Endothelial cell of umbilical vein (primary cell): ENCODE measurements around the gene SWT1. TPM values are rescaled to one million over a fixed set of nuclear protein-coding genes. Genes with fewer than 3 reads are reported as not detected.

Experiments used
- BruUV-seq: library from RNA; stranded (reverse); fragments of 400-500 nt; replicated peaks from 2 replicates; lab custom pipeline; 2021; lab: Mats Ljungman, UMichigan
- CTCF ChIA-PET: fragments of 300-600, 350-600 bp; sonication (Branson Sonifier 250); formaldehyde crosslinking; loops from one replicate; lab custom pipeline; 2021; ENCODE audit warnings: antibody characterized with exemption, inconsistent platforms; lab: Charles Lee
- POLR2A ChIA-PET: fragments of 300-600, 350-600 bp; sonication (Branson Sonifier 250); formaldehyde crosslinking; loops from one replicate; lab custom pipeline; 2021; ENCODE audit warnings: antibody characterized with exemption, inconsistent platforms; lab: Charles Lee
- DNase-seq: peaks from one replicate; pipeline ENCODE4 v3.0.0-alpha.2; 2011; ENCODE audit warnings: low read depth, low spot score
- FAIRE-seq: peaks from 2 replicates; lab custom pipeline; 2011; peaks lifted over from hg19 to GRCh38; lab: Jason Lieb, UNC
- H2AFZ ChIP-seq: 2 replicates; pipeline ENCODE4 v1.6.0; 2012; ENCODE audit warnings: low read depth, low read length, control low read depth, inconsistent platforms
- H3K27ac ChIP-seq: 2 replicates; pipeline ENCODE4 v1.5.1; 2011; ENCODE audit warnings: low read depth, mild to moderate bottlenecking, control low read depth, low read length, moderate library complexity; ENCODE audit not compliant: insufficient read depth
- H3K27me3 ChIP-seq, 2 experiments: 2 replicates each; pipeline versions ENCODE4 v1.6.0 to v1.6.1; 2011; ENCODE audit warnings: low read length in 2 of 2, mixed read lengths in 1 of 2; ENCODE audit not compliant: control insufficient read depth in 2 of 2, insufficient read depth in 2 of 2
- H3K36me3 ChIP-seq, 2 experiments: 2 replicates in 1 of 2; 3 replicates in 1 of 2; pipeline ENCODE4 v1.5.1; 2011; ENCODE audit warnings: low read length in 2 of 2, mild to moderate bottlenecking in 1 of 2, moderate library complexity in 1 of 2; ENCODE audit not compliant: control insufficient read depth in 2 of 2, insufficient read depth in 2 of 2; ENCODE audit errors: extremely low read depth in 1 of 2
- H3K4me1 ChIP-seq: 3 replicates; pipeline ENCODE4 v1.5.1; 2011; ENCODE audit warnings: mild to moderate bottlenecking, low read length; ENCODE audit not compliant: control insufficient read depth, insufficient read depth; ENCODE audit errors: extremely low read depth
- H3K4me2 ChIP-seq: 2 replicates; pipeline ENCODE4 v1.6.1; 2011; ENCODE audit warnings: low read length, control low read depth, mixed read lengths; ENCODE audit not compliant: insufficient read depth
- H3K4me3 ChIP-seq, 3 experiments: fragments of 200-600 bp in 1 of 3; sonication (generic), shearing (Covaris generic) in 1 of 3; replicated peaks in 1 of 3; 2 replicates each; pipeline ENCODE4 v1.5.1; 2011 to 2016; ENCODE audit warnings: control low read depth in 3 of 3, low read length in 3 of 3, mild to moderate bottlenecking in 2 of 3, inconsistent platforms in 1 of 3, low read depth in 1 of 3, moderate library complexity in 1 of 3; ENCODE audit not compliant: insufficient read depth in 1 of 3
- H3K79me2 ChIP-seq: 2 replicates; pipeline ENCODE4 v1.6.0; 2012; ENCODE audit warnings: low read length, inconsistent platforms; ENCODE audit not compliant: control insufficient read depth, insufficient read depth
- H3K9ac ChIP-seq: replicated peaks from 2 replicates; pipeline ENCODE3; 2011; ENCODE audit warnings: low read length, control low read depth; ENCODE audit not compliant: insufficient read depth; ENCODE audit errors: extremely low read depth
- H3K9me1 ChIP-seq: replicated peaks from 3 replicates; pipeline ENCODE4 v1.6.0; 2011; ENCODE audit warnings: mild to moderate bottlenecking, low read length; ENCODE audit not compliant: control insufficient read depth, insufficient read depth; ENCODE audit errors: extremely low read depth
- H3K9me3 ChIP-seq: replicated peaks from 2 replicates; pipeline ENCODE4 v1.5.1; 2012; ENCODE audit warnings: low read length, inconsistent platforms; ENCODE audit not compliant: control insufficient read depth, insufficient read depth
- H4K20me1 ChIP-seq: replicated peaks from 2 replicates; pipeline ENCODE3; 2011; ENCODE audit warnings: mild to moderate bottlenecking, low read length; ENCODE audit not compliant: control insufficient read depth, insufficient read depth; ENCODE audit errors: extremely low read depth
- EZH2 ChIP-seq: IDR thresholded peaks from 2 replicates; pipeline ENCODE4 v1.6.1; 2012; ENCODE audit warnings: borderline replicate concordance, low read depth, mild to moderate bottlenecking, moderate library complexity, low read length, inconsistent platforms; ENCODE audit not compliant: severe bottlenecking
- FOS ChIP-seq: IDR thresholded peaks from 2 replicates; pipeline ENCODE4 v1.6.1; 2011; ENCODE audit warnings: mild to moderate bottlenecking, low read length, moderate library complexity, borderline replicate concordance; ENCODE audit not compliant: insufficient read depth
- GATA2 ChIP-seq: IDR thresholded peaks from 2 replicates; pipeline ENCODE4 v1.7.0; 2011; ENCODE audit warnings: low read depth, mild to moderate bottlenecking, moderate library complexity, mixed read lengths, low read length; ENCODE audit not compliant: insufficient read length, insufficient read depth
- JUN ChIP-seq: IDR thresholded peaks from 2 replicates; pipeline ENCODE4 v1.6.1; 2011; ENCODE audit warnings: borderline replicate concordance, low read depth; ENCODE audit not compliant: insufficient read length, insufficient read depth
- MYC ChIP-seq: IDR thresholded peaks from one replicate; pipeline ENCODE4 v1.6.1; 2011; ENCODE audit warnings: mild to moderate bottlenecking, low read depth, low read length
- POLR2A ChIP-seq: IDR thresholded peaks from 2 replicates; pipeline ENCODE4 v1.6.1; 2012; ENCODE audit warnings: low read depth, mild to moderate bottlenecking, control low read depth, low read length
- dilution Hi-C: fragments of 300-500 bp; cut with MboI; formaldehyde crosslinking; loops from one replicate; pipeline ENCODE4 v1.15.0; 2019; ENCODE audit warnings: low sequenced_read_pairs; ENCODE audit not compliant: extremely low pct_ligation_motif_present
- intact Hi-C: fragments of 100-400 bp; cut with micrococcal nuclease; formaldehyde crosslinking; loops from one replicate; pipeline ENCODE4 v1.10.0; 2022
- polyA plus RNA-seq, 4 experiments: library from polyadenylated mRNA; depleted of rRNA in 3 of 4; stranded (reverse) in 3 of 4; unstranded in 1 of 4; fragments of >200 nt; gene quantifications; 2 replicates each; pipeline versions ENCODE4 v1.2.1 to v1.2.3, GENCODE V29; 2011 to 2012; ENCODE audit warnings: missing spikeins in 1 of 4
- total RNA-seq: library from RNA; stranded (reverse); gene quantifications from 2 replicates; pipeline ENCODE4 v1.2.3, GENCODE V29; 2021
- TF ChIP-seq, protein P1 (sequence below), 2 donors: IDR thresholded peaks; 1 replicate in 1 of 2; 2 replicates in 1 of 2; pipeline ENCODE4 v1.5.1; 2011; ENCODE audit warnings: low read length in 2 of 2, mild to moderate bottlenecking in 2 of 2, moderate library complexity in 2 of 2, control low read depth in 1 of 2, inconsistent platforms in 1 of 2, low read depth in 1 of 2; ENCODE audit not compliant: insufficient read depth in 1 of 2; ENCODE audit errors: extremely low read depth in 1 of 2
- TF ChIP-seq, protein P2 (sequence below): IDR thresholded peaks from 2 replicates; pipeline ENCODE4 v1.6.1; 2011; ENCODE audit not compliant: insufficient read depth, insufficient read length

The SWT1 gene
- total and polyA plus RNA-seq, 2 donors (not counting 3 experiments of a cell fraction or from before 2014, with no cell fraction given): 1.0 to 4.3 TPM

DNA sequence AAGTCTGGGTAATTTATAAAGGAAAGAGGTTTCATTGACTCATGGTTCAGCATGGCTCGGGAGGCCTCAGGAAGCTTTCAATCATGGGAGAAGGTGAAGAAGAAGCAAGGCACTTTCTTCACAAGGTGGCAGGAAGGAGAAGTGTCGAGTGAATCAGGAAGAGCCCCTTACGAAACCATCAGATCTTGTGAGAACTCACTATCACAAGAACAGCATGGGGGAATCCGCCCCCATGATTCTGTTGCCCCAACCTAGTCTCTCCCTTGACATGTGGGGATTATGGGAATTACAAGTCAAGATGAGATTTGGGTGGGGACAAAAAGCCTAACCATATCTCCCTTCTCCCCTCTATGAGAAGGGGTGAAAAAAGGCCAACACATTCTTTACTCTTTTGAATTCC lies 171.3 kb downstream of the SWT1 start:
- H3K9me3 ChIP-seq: no peaks in the 10 kb centered on the region
- H3K27me3 ChIP-seq: no peaks in the 10 kb centered on the region
- ChIA-PET CTCF (interaction anchor here (1.4 kb wide), 1 partner anchor 244 kb away, joined by 3 read pairs; no protein-coding TSS in a partner anchor), POLR2A (no interaction called here)
- no peak overlapping the region for H3K4me2 ChIP-seq
- no peaks in the 10 kb centered on the region for H4K20me1 ChIP-seq
- H3K9ac ChIP-seq: no peak overlapping the region
- DNase-seq (no peak), FAIRE-seq (no peak)
- H3K36me3 ChIP-seq: no peaks in the 10 kb centered on the region
- H3K79me2 ChIP-seq: no peaks in the 10 kb centered on the region
- no peak overlapping the region for H3K27ac ChIP-seq
- no peak overlapping the region for H2AFZ ChIP-seq
- intact Hi-C loops: no loop called here
- H3K9me1 ChIP-seq: no peaks in the 10 kb centered on the region
- H3K4me3 ChIP-seq: no peak overlapping the region
- no peak for TF ChIP-seq EZH2
- TF ChIP-seq, protein P1, sequence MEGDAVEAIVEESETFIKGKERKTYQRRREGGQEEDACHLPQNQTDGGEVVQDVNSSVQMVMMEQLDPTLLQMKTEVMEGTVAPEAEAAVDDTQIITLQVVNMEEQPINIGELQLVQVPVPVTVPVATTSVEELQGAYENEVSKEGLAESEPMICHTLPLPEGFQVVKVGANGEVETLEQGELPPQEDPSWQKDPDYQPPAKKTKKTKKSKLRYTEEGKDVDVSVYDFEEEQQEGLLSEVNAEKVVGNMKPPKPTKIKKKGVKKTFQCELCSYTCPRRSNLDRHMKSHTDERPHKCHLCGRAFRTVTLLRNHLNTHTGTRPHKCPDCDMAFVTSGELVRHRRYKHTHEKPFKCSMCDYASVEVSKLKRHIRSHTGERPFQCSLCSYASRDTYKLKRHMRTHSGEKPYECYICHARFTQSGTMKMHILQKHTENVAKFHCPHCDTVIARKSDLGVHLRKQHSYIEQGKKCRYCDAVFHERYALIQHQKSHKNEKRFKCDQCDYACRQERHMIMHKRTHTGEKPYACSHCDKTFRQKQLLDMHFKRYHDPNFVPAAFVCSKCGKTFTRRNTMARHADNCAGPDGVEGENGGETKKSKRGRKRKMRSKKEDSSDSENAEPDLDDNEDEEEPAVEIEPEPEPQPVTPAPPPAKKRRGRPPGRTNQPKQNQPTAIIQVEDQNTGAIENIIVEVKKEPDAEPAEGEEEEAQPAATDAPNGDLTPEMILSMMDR (IDR thresholded peaks at IDR 0.05; ENCODE audit: extremely low read depth in 1 of 2, insufficient read depth in 1 of 2, low read depth in 1 of 2, low read length in 2 of 2): no peak
- TF ChIP-seq POLR2A: no peak
- TF ChIP-seq MYC: no peak
- no peak for TF ChIP-seq JUN
- TF ChIP-seq, protein P2, sequence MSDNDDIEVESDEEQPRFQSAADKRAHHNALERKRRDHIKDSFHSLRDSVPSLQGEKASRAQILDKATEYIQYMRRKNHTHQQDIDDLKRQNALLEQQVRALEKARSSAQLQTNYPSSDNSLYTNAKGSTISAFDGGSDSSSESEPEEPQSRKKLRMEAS: no peak
- TF ChIP-seq GATA2: no peak
- TF ChIP-seq FOS: no peak
- H3K4me1 ChIP-seq: no peaks in the 10 kb centered on the region
- no TSS peak for BruUV-seq
- dilution Hi-C loops: no loop called here
